Effector CD8-positive, alpha-beta T cell (primary cell): ENCODE measurements around the gene OR2K2.
"Not testable (repeated sequence)": the region's sequence is repeated elsewhere in the genome, so short reads cannot be mapped to it uniquely, and the experiment has no call there.

Experiments used
- DNase-seq: peaks from one replicate; lab custom pipeline; 2025; lab: John Stamatoyannopoulos, UW
- total RNA-seq, 4 experiments: gene quantifications; one replicate each; lab custom pipeline; 2026; lab: John Stamatoyannopoulos, UW

Gene OR2K2
- total RNA-seq: 0 reads per million in 4 experiments

GRCh38 chr9:111330124-111330523 is at the start of gene OR2K2:
Gene OR2K2 (minus strand): TSS chr9:111330224. CDS start chr9:111328433, 1,791 bp downstream.
- DNase-seq: no peak

- DNase-seq: no peak
Observed at GRCh38 chr9:111375817-111376564, 46.0 kb upstream of the OR2K2 start.

GRCh38 chr9:111375062-111375461 is 45.0 kb upstream of the OR2K2 start:
- DNase-seq: no peak

GRCh38 chr9:111372297-111372696 is 42.3 kb upstream of the OR2K2 start:
- DNase-seq: no peak

GRCh38 chr9:111366978-111367377 is 37.0 kb upstream of the OR2K2 start:
- no peak for DNase-seq

GRCh38 chr9:111362526-111362925 is 32.5 kb upstream of the OR2K2 start:
- DNase-seq: no peak

GRCh38 chr9:111360881-111361280 is 30.9 kb upstream of the OR2K2 start:
- no peak for DNase-seq

GRCh38 chr9:111356481-111357244 is 26.6 kb upstream of the OR2K2 start:
- no peak for DNase-seq

GRCh38 chr9:111352545-111352944 is 22.5 kb upstream of the OR2K2 start:
- no peak for DNase-seq

GRCh38 chr9:111350556-111350955 is 20.5 kb upstream of the OR2K2 start:
- no peak for DNase-seq

GRCh38 chr9:111349766-111350165 is 19.7 kb upstream of the OR2K2 start:
- no peak for DNase-seq

- DNase-seq: no peak
Observed at GRCh38 chr9:111348821-111349271, 18.8 kb upstream of the OR2K2 start.

- DNase-seq: not testable (repeated sequence)
Observed at GRCh38 chr9:111334318-111334863, 4.4 kb upstream of the OR2K2 start.

GRCh38 chr9:111320631-111321030 is 9.4 kb downstream of the OR2K2 start:
- no peak for DNase-seq

- DNase-seq: no peak
Observed at GRCh38 chr9:111316796-111317195, 13.2 kb downstream of the OR2K2 start.

GRCh38 chr9:111305914-111306313 is 24.1 kb downstream of the OR2K2 start:
- DNase-seq: no peak

GRCh38 chr9:111304000-111304399 is 26.0 kb downstream of the OR2K2 start:
- DNase-seq: not testable (repeated sequence)

GRCh38 chr9:111301195-111301594 is 28.8 kb downstream of the OR2K2 start:
- DNase-seq: no peak

- no peak for DNase-seq
Observed at GRCh38 chr9:111300140-111300735, 29.8 kb downstream of the OR2K2 start.

GRCh38 chr9:111299599-111299966 is 30.4 kb downstream of the OR2K2 start:
- not testable (repeated sequence) for DNase-seq

- no peak for DNase-seq
Observed at GRCh38 chr9:111298731-111299598, 31.1 kb downstream of the OR2K2 start.
